GM12878 (cell line): ENCODE results near the gene GINS1. TPM values are rescaled to one million over a fixed set of nuclear protein-coding genes. Genes with fewer than 3 reads are reported as not detected.

Experiments used
- ATAC-seq: fragments of 200-7000 bp; cut with Tn5 transposase; 3 replicates; pipeline ENCODE4 v1.9.1; 2020; ENCODE audit warnings: mild to moderate bottlenecking, moderate library complexity
- BruUV-seq: library from RNA; stranded (reverse); fragments of 400-500 nt; replicated peaks from 2 replicates; lab custom pipeline; 2021; lab: Mats Ljungman, UMichigan
- CTCF ChIA-PET: fragments of 300-600 bp; sonication (Branson Sonifier 250); formaldehyde crosslinking; extraction: SDS; loops from one replicate; lab custom pipeline; 2021; ENCODE audit warnings: inconsistent platforms; lab: Yijun Ruan, JAX
- POLR2A ChIA-PET: fragments of 350-600 bp; formaldehyde crosslinking; extraction: SDS; loops from one replicate; lab custom pipeline; 2021; ENCODE audit warnings: inconsistent platforms; lab: Charles Lee
- RAD21 ChIA-PET: fragments of 300-600 bp; sonication (Branson Sonifier 250); formaldehyde crosslinking; loops from one replicate; lab custom pipeline; 2023; ENCODE audit warnings: antibody characterized with exemption; ENCODE audit not compliant: unreplicated experiment; lab: Charles Lee
- SMC1A ChIA-PET: fragments of 300-600 bp; sonication (Branson Sonifier 250); formaldehyde crosslinking; loops from one replicate; lab custom pipeline; 2023; ENCODE audit not compliant: unreplicated experiment, uncharacterized antibody; lab: Charles Lee
- DNase-seq: peaks from one replicate; pipeline ENCODE4 v3.0.0-alpha.2; 2011; ENCODE audit warnings: low read depth, low spot score
- FAIRE-seq: peaks from 3 replicates; lab custom pipeline; 2011; peaks lifted over from hg19 to GRCh38; lab: Jason Lieb, UNC
- H2AFZ ChIP-seq: 2 replicates; pipeline ENCODE4 v1.6.0; 2011; ENCODE audit warnings: low read depth, low read length, control low read depth; ENCODE audit not compliant: control insufficient read depth
- H3K27ac ChIP-seq: 2 replicates; pipeline ENCODE4 v1.5.1; 2011; ENCODE audit warnings: control low read depth; ENCODE audit not compliant: control insufficient read depth, insufficient read depth
- H3K27me3 ChIP-seq, 2 experiments: replicated peaks in 1 of 2; 2 replicates each; pipeline versions ENCODE4 v1.6.0 to v1.6.1; 2011; ENCODE audit warnings: low read length in 1 of 2; ENCODE audit not compliant: control insufficient read depth in 2 of 2, insufficient read depth in 2 of 2
- H3K36me3 ChIP-seq, 2 experiments: 2 replicates each; pipeline ENCODE4 v1.5.1; 2011; ENCODE audit warnings: low read length in 1 of 2; ENCODE audit not compliant: control insufficient read depth in 2 of 2, insufficient read depth in 2 of 2
- H3K4me1 ChIP-seq: 2 replicates; pipeline ENCODE4 v1.6.1; 2011; ENCODE audit warnings: mild to moderate bottlenecking, low read length, moderate library complexity, mixed read lengths; ENCODE audit not compliant: control insufficient read depth, insufficient read depth
- H3K4me2 ChIP-seq: 2 replicates; pipeline ENCODE4 v1.6.0; 2011; ENCODE audit warnings: control low read depth; ENCODE audit not compliant: control insufficient read depth, insufficient read depth
- H3K4me3 ChIP-seq: fragments of 200-600 bp; sonication (generic); 2 replicates; pipeline ENCODE4 v1.5.1; 2016
- H3K79me2 ChIP-seq: 2 replicates; pipeline ENCODE4 v1.6.0; 2011; ENCODE audit warnings: low read length; ENCODE audit not compliant: control insufficient read depth, insufficient read depth
- H3K9ac ChIP-seq: 2 replicates; pipeline ENCODE4 v1.8.0; 2011; ENCODE audit warnings: low read length, control low read depth, mixed read lengths; ENCODE audit not compliant: control insufficient read depth, insufficient read depth
- H3K9me3 ChIP-seq: replicated peaks from 3 replicates; pipeline ENCODE4 v1.5.1; 2011; ENCODE audit warnings: mild to moderate bottlenecking, low read length; ENCODE audit not compliant: control insufficient read depth, insufficient read depth
- H4K20me1 ChIP-seq: 2 replicates; pipeline ENCODE4 v1.6.0; 2011; ENCODE audit not compliant: control insufficient read depth, insufficient read depth
- ASH2L ChIP-seq: fragments of 300-600, 200-600 bp; sonication (generic); IDR thresholded peaks from 2 replicates; pipeline ENCODE4 v1.6.1; 2017; ENCODE audit warnings: low read depth, mild to moderate bottlenecking, borderline replicate concordance
- BMI1 ChIP-seq: fragments of 450-650 bp; IDR thresholded peaks from 2 replicates; pipeline ENCODE4 v1.6.1; 2016; ENCODE audit warnings: mild to moderate bottlenecking, moderate library complexity, borderline replicate concordance
- CREM ChIP-seq: IDR thresholded peaks from 2 replicates; pipeline ENCODE4 v1.6.1; 2014; ENCODE audit warnings: antibody characterized with exemption, low read depth
- EP300 ChIP-seq, 2 experiments: fragments of 150-350 bp in 1 of 2; IDR thresholded peaks; 2 replicates each; pipeline ENCODE4 v1.6.1; 2011 to 2012; ENCODE audit warnings: low read depth in 2 of 2, low read length in 2 of 2, borderline replicate concordance in 1 of 2, improper control_type of control experiment in 1 of 2, inconsistent platforms in 1 of 2; ENCODE audit not compliant: control insufficient read depth in 1 of 2
- HCFC1 ChIP-seq: fragments of 150-350 bp; IDR thresholded peaks from 2 replicates; pipeline ENCODE4 v1.6.1; 2014; ENCODE audit warnings: low read length
- IRF3 ChIP-seq: fragments of 450-650 bp; IDR thresholded peaks from 2 replicates; pipeline ENCODE4 v1.6.1; 2014; ENCODE audit warnings: mild to moderate bottlenecking
- LARP7 ChIP-seq: fragments of 450-650 bp; IDR thresholded peaks from 2 replicates; pipeline ENCODE4 v1.6.1; 2017; ENCODE audit warnings: mild to moderate bottlenecking
- MLLT1 ChIP-seq: fragments of 450-650 bp; IDR thresholded peaks from 2 replicates; pipeline ENCODE4 v1.6.1; 2016; ENCODE audit warnings: mild to moderate bottlenecking
- MXI1 ChIP-seq: fragments of 150-350 bp; IDR thresholded peaks from 2 replicates; pipeline ENCODE4 v1.6.1; 2011; ENCODE audit warnings: low read depth, mild to moderate bottlenecking, inconsistent platforms, low read length, improper control_type of control experiment
- NFXL1 ChIP-seq: fragments of 450-650 bp; IDR thresholded peaks from 2 replicates; pipeline ENCODE4 v1.6.1; 2017; ENCODE audit warnings: antibody characterized with exemption, mild to moderate bottlenecking, borderline replicate concordance
- POU2F2 ChIP-seq: IDR thresholded peaks from 3 replicates; pipeline ENCODE4 v1.6.1; 2011; ENCODE audit warnings: low read depth, mild to moderate bottlenecking, low read length, borderline replicate concordance
- SMARCA5 ChIP-seq: fragments of 450-650 bp; IDR thresholded peaks from 2 replicates; pipeline ENCODE4 v1.6.1; 2017; ENCODE audit warnings: mild to moderate bottlenecking
- SMC3 ChIP-seq: IDR thresholded peaks from 2 replicates; pipeline ENCODE4 v1.6.1; 2011; ENCODE audit warnings: low read length, improper control_type of control experiment, borderline replicate concordance
- STAT3 ChIP-seq: IDR thresholded peaks from 2 replicates; pipeline ENCODE4 v1.6.1; 2011; ENCODE audit warnings: low read depth, low read length, improper control_type of control experiment
- WGBS: methylation state at CpG from one replicate; pipeline ENCODE4 v1.1.6; 2016; ENCODE audit warnings: low lambda C conversion rate; ENCODE audit not compliant: insufficient replicate concordance, insufficient coverage; ENCODE audit errors: missing lambda C conversion rate; 5-methylcytosine and 5-hydroxymethylcytosine counted together
- in situ Hi-C: fragments of 300-500 bp; cut with MboI; formaldehyde crosslinking; loops from 9 replicates; pipeline ENCODE4 v1.14.3; 2018; ENCODE audit warnings: mixed read lengths
- intact Hi-C: fragments of 100-400 bp; cut with micrococcal nuclease; formaldehyde crosslinking; loops from one replicate; pipeline ENCODE4 v1.14.2; 2022; ENCODE audit not compliant: unreplicated experiment
- polyA plus RNA-seq, 11 experiments: library from polyadenylated mRNA; depleted of rRNA in 4 of 11; unstranded in 6 of 11; stranded (reverse) in 5 of 11; fragments of >200 nt; fragmentation: Nextera tagmentation in 4 of 11; fragmentation: Illumina TruSeq in 1 of 11; extraction: Ambion mirVana in 4 of 11; extraction: Trizol in 1 of 11; gene quantifications; 1 replicate in 1 of 11; 2 replicates in 10 of 11; pipeline versions ENCODE4 v1.2.1 to v1.2.3, GENCODE V29; 2011 to 2016; ENCODE audit warnings: inconsistent platforms in 2 of 11, missing spikeins in 2 of 11, low read depth in 1 of 11
- total RNA-seq, 4 experiments: library from RNA; depleted of rRNA in 3 of 4; stranded (reverse); fragments of >200 nt in 3 of 4; fragmentation: Illumina TruSeq in 1 of 4; extraction: Trizol in 1 of 4; gene quantifications; 2 replicates each; pipeline versions ENCODE4 v1.2.1 to v1.2.3, GENCODE V29; 2013 to 2021
- TF ChIP-seq, protein P1 (sequence below): fragments of 450-650 bp; formaldehyde crosslinking; IDR thresholded peaks from 2 replicates; pipeline ENCODE4 v1.4.0; 2020; ENCODE audit warnings: mild to moderate bottlenecking, moderate library complexity
- TF ChIP-seq, protein P2 (sequence below): fragments of 450-650 bp; IDR thresholded peaks from 2 replicates; pipeline ENCODE4 v1.6.1; 2017; ENCODE audit warnings: low read depth, mild to moderate bottlenecking, moderate library complexity

Gene GINS1
- total and polyA plus RNA-seq, 10 of the 15 experiments (the other 5 are each of a cell fraction or from before 2014, with no cell fraction given), result 13.0 to 44.6 (median 30.3) TPM

- Histone ChIP-seq H3K36me3 (no peaks in the 10 kb centered on the region), H3K79me2 (no peaks in the 10 kb centered on the region), H3K27me3 (no peaks in the 10 kb centered on the region; a peak in 1 of 4 replicates), H2AFZ (no peak overlapping the region), H3K4me2 (no peak overlapping the region), H3K4me3 (no peak overlapping the region), H3K27ac (no peak overlapping the region), H3K9ac (no peak overlapping the region), H3K9me3 (no peaks in the 10 kb centered on the region), H3K4me1 (no peaks in the 10 kb centered on the region), H4K20me1 (no peaks in the 10 kb centered on the region)
- no peak for FAIRE-seq
- intact Hi-C loops (no loop called here), in situ Hi-C loops (no loop called here)
- BruUV-seq, result no TSS peak
- ChIA-PET CTCF (no interaction called here), RAD21 (interaction anchor here (0.6 kb wide), 1 partner anchor 153 kb away, joined by 3 read pairs; no protein-coding TSS in a partner anchor), SMC1A (no interaction called here), POLR2A (no interaction called here)
- DNase-seq, result no peak
- 45% methylated on average over 22 of the region's 24 CpGs for WGBS
- no peak for ATAC-seq
- TF ChIP-seq ASH2L (no peak), HCFC1 (no peak), STAT3 (no peak), LARP7 (no peak), CREM (no peak), SMARCA5 (no peak), MXI1 (no peak), IRF3 (no peak), MLLT1 (no peak), SMC3 (no peak), EP300 (IDR thresholded peaks at IDR 0.05; ENCODE audit: borderline replicate concordance in 1 of 2, control insufficient read depth in 1 of 2, low read depth in 2 of 2, low read length in 2 of 2) (no peak), BMI1 (no peak), POU2F2 (no peak), NFXL1 (no peak)
- TF ChIP-seq, protein P1, sequence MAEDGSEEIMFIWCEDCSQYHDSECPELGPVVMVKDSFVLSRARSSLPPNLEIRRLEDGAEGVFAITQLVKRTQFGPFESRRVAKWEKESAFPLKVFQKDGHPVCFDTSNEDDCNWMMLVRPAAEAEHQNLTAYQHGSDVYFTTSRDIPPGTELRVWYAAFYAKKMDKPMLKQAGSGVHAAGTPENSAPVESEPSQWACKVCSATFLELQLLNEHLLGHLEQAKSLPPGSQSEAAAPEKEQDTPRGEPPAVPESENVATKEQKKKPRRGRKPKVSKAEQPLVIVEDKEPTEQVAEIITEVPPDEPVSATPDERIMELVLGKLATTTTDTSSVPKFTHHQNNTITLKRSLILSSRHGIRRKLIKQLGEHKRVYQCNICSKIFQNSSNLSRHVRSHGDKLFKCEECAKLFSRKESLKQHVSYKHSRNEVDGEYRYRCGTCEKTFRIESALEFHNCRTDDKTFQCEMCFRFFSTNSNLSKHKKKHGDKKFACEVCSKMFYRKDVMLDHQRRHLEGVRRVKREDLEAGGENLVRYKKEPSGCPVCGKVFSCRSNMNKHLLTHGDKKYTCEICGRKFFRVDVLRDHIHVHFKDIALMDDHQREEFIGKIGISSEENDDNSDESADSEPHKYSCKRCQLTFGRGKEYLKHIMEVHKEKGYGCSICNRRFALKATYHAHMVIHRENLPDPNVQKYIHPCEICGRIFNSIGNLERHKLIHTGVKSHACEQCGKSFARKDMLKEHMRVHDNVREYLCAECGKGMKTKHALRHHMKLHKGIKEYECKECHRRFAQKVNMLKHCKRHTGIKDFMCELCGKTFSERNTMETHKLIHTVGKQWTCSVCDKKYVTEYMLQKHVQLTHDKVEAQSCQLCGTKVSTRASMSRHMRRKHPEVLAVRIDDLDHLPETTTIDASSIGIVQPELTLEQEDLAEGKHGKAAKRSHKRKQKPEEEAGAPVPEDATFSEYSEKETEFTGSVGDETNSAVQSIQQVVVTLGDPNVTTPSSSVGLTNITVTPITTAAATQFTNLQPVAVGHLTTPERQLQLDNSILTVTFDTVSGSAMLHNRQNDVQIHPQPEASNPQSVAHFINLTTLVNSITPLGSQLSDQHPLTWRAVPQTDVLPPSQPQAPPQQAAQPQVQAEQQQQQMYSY (CRISPR knock-in tag), result no peak
- TF ChIP-seq, protein P2, sequence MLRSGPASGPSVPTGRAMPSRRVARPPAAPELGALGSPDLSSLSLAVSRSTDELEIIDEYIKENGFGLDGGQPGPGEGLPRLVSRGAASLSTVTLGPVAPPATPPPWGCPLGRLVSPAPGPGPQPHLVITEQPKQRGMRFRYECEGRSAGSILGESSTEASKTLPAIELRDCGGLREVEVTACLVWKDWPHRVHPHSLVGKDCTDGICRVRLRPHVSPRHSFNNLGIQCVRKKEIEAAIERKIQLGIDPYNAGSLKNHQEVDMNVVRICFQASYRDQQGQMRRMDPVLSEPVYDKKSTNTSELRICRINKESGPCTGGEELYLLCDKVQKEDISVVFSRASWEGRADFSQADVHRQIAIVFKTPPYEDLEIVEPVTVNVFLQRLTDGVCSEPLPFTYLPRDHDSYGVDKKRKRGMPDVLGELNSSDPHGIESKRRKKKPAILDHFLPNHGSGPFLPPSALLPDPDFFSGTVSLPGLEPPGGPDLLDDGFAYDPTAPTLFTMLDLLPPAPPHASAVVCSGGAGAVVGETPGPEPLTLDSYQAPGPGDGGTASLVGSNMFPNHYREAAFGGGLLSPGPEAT, result no peak
Observed at GRCh38 chr20:25478889-25479568, 71.6 kb downstream of the GINS1 start.
